ENCODE results near the gene RYR1.

Gene RYR1

GRCh38 chr19:38433268-38433733 lies at the start of gene RYR1:
Gene RYR1 (plus strand): TSS chr19:38433691. CDS start chr19:38433830, 139 bp downstream.
- H3K36me3 ChIP-seq (ENCODE audit: insufficient read depth, low read length): no peaks in the 10 kb centered on the region
- H3K9me2 ChIP-seq (replicated peaks; ENCODE audit: low read depth, low read length): no peaks in the 10 kb centered on the region
- no peaks in the 10 kb centered on the region for H4K20me1 ChIP-seq (ENCODE audit: insufficient read depth, low read length, poor library complexity, severe bottlenecking)
- no peak for TF ChIP-seq EZH2phosphoT487 (IDR thresholded peaks at IDR 0.05; ENCODE audit: borderline replicate concordance)
- TF ChIP-seq, protein P1, sequence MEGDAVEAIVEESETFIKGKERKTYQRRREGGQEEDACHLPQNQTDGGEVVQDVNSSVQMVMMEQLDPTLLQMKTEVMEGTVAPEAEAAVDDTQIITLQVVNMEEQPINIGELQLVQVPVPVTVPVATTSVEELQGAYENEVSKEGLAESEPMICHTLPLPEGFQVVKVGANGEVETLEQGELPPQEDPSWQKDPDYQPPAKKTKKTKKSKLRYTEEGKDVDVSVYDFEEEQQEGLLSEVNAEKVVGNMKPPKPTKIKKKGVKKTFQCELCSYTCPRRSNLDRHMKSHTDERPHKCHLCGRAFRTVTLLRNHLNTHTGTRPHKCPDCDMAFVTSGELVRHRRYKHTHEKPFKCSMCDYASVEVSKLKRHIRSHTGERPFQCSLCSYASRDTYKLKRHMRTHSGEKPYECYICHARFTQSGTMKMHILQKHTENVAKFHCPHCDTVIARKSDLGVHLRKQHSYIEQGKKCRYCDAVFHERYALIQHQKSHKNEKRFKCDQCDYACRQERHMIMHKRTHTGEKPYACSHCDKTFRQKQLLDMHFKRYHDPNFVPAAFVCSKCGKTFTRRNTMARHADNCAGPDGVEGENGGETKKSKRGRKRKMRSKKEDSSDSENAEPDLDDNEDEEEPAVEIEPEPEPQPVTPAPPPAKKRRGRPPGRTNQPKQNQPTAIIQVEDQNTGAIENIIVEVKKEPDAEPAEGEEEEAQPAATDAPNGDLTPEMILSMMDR (conservative IDR thresholded peaks at IDR 0.05; ENCODE audit: low read length): no peak
- H3K4me1 ChIP-seq (ENCODE audit: insufficient read depth, low read length, poor library complexity, severe bottlenecking): peaks cover 5% of the 10 kb centered on the region
- H3K27me3 ChIP-seq (ENCODE audit: insufficient read depth, low read length, poor library complexity, severe bottlenecking): no peaks in the 10 kb centered on the region
- no peak within 1 kb of the TSS for H2AFZ ChIP-seq (ENCODE audit: low read length)
- no peaks in the 10 kb centered on the region for H3F3A ChIP-seq (ENCODE audit: low read depth)
- no peak within 1 kb of the TSS for H3K4me2 ChIP-seq (ENCODE audit: low read depth, low read length, poor library complexity, severe bottlenecking)
- H3K4me3 ChIP-seq (ENCODE audit: low read length, poor library complexity, severe bottlenecking): no peak within 1 kb of the TSS
- H3K9me3 ChIP-seq (ENCODE audit: insufficient read depth, low read depth, low read length): no peaks in the 10 kb centered on the region
- no peaks in the 10 kb centered on the region for H3K79me2 ChIP-seq (ENCODE audit: insufficient read depth, low read length)
- no peak within 1 kb of the TSS for H3K9ac ChIP-seq (ENCODE audit: low read depth, low read length, poor library complexity, severe bottlenecking)

DNA sequence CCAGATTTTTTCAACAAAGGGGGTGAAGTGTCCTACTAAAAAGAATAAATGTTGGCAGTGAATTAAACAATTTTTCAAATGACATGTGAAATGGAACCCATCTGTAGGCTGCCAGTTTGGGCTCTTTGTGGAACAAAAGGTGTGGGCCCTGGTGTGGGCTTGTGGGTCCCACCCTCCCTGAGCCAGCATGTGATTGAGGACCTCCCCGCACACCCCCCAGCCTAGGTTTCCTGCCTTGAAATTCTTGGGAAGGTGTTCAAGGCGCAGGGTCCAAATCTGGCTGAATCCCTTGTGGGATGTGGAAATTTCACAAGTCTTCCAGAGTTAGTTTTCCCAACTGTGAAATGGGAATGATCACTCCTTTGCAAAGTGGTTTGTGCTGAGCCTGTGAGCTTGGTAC lies 49.7 kb upstream of the RYR1 start:
- H3K36me3 ChIP-seq (ENCODE audit: insufficient read depth, low read length): peaks cover 44% of the 10 kb centered on the region; the same call in 1 of the 2 replicates
- no peaks in the 10 kb centered on the region for H3K9me3 ChIP-seq (ENCODE audit: insufficient read depth, low read depth, low read length)

GRCh38 chr19:38384209-38385027 lies 49.1 kb upstream of the RYR1 start:
- peaks cover 38% of the 10 kb centered on the region; the same call in 1 of the 2 replicates for H3K36me3 ChIP-seq (ENCODE audit: insufficient read depth, low read length)
- H2AFZ ChIP-seq (ENCODE audit: low read length): no peak overlapping the region
- peaks cover 3% of the 10 kb centered on the region for H4K20me1 ChIP-seq (ENCODE audit: insufficient read depth, low read length, poor library complexity, severe bottlenecking)
- no peak overlapping the region for H3K4me3 ChIP-seq (ENCODE audit: low read length, poor library complexity, severe bottlenecking)
- TF ChIP-seq EZH2phosphoT487 (IDR thresholded peaks at IDR 0.05; ENCODE audit: borderline replicate concordance): no peak
- TF ChIP-seq, protein P1 (conservative IDR thresholded peaks at IDR 0.05; ENCODE audit: low read length): peak; percentile 7; the same call in 1 of the 2 replicates
- H3F3A ChIP-seq (ENCODE audit: low read depth): no peaks in the 10 kb centered on the region
- H3K27me3 ChIP-seq (ENCODE audit: insufficient read depth, low read length, poor library complexity, severe bottlenecking): no peaks in the 10 kb centered on the region
- peaks cover 5% of the 10 kb centered on the region for H3K4me1 ChIP-seq (ENCODE audit: insufficient read depth, low read length, poor library complexity, severe bottlenecking)
- no peaks in the 10 kb centered on the region for H3K9me2 ChIP-seq (replicated peaks; ENCODE audit: low read depth, low read length)
- peaks cover 2% of the 10 kb centered on the region; the same call in 1 of the 2 replicates for H3K79me2 ChIP-seq (ENCODE audit: insufficient read depth, low read length)
- no peak overlapping the region for H3K4me2 ChIP-seq (ENCODE audit: low read depth, low read length, poor library complexity, severe bottlenecking)
- no peaks in the 10 kb centered on the region for H3K9me3 ChIP-seq (ENCODE audit: insufficient read depth, low read depth, low read length)
- no peak overlapping the region for H3K9ac ChIP-seq (ENCODE audit: low read depth, low read length, poor library complexity, severe bottlenecking)

More for the DNA sequence above, 49.7 kb upstream of the RYR1 start:
- no peaks in the 10 kb centered on the region for H3F3A ChIP-seq (ENCODE audit: low read depth)
- no peaks in the 10 kb centered on the region for H3K9me2 ChIP-seq (replicated peaks; ENCODE audit: low read depth, low read length)
- no peak overlapping the region for H3K4me2 ChIP-seq (ENCODE audit: low read depth, low read length, poor library complexity, severe bottlenecking)
- no peak overlapping the region for H3K4me3 ChIP-seq (ENCODE audit: low read length, poor library complexity, severe bottlenecking)
- no peak overlapping the region for H3K9ac ChIP-seq (ENCODE audit: low read depth, low read length, poor library complexity, severe bottlenecking)
- H3K27me3 ChIP-seq (ENCODE audit: insufficient read depth, low read length, poor library complexity, severe bottlenecking): no peaks in the 10 kb centered on the region
- TF ChIP-seq, protein P1 (conservative IDR thresholded peaks at IDR 0.05; ENCODE audit: low read length): no peak
- no peak for TF ChIP-seq EZH2phosphoT487 (IDR thresholded peaks at IDR 0.05; ENCODE audit: borderline replicate concordance)
- H4K20me1 ChIP-seq (ENCODE audit: insufficient read depth, low read length, poor library complexity, severe bottlenecking): peaks cover 3% of the 10 kb centered on the region
- H2AFZ ChIP-seq (ENCODE audit: low read length): no peak overlapping the region
- H3K4me1 ChIP-seq (ENCODE audit: insufficient read depth, low read length, poor library complexity, severe bottlenecking): peaks cover 5% of the 10 kb centered on the region
- H3K79me2 ChIP-seq (ENCODE audit: insufficient read depth, low read length): peaks cover 8% of the 10 kb centered on the region; the same call in 1 of the 2 replicates

All from Loucy (cell line).